HUES6 (cell line): ENCODE results near the gene DTNB.
"Not testable (repeated sequence)": the region's sequence is repeated elsewhere in the genome, so short reads cannot be mapped to it uniquely, and the experiment has no call there.

Experiments
- H3K27ac ChIP-seq: 2 replicates; pipeline ENCODE4 v1.7.0; 2013; ENCODE audit warnings: low read depth, mild to moderate bottlenecking, low read length, inconsistent platforms
- H3K27me3 ChIP-seq: 2 replicates; pipeline ENCODE4 v1.6.1; 2013; ENCODE audit warnings: low read length; ENCODE audit not compliant: control insufficient read depth, insufficient read depth
- H3K36me3 ChIP-seq: 2 replicates; pipeline ENCODE4 v1.6.1; 2013; ENCODE audit warnings: low read length; ENCODE audit not compliant: control insufficient read depth, insufficient read depth
- H3K4me1 ChIP-seq: 2 replicates; pipeline ENCODE4 v1.6.1; 2013; ENCODE audit warnings: low read length; ENCODE audit not compliant: control insufficient read depth, insufficient read depth
- H3K4me3 ChIP-seq: 2 replicates; pipeline ENCODE4 v1.5.1; 2013; ENCODE audit warnings: low read depth, low read length
- H3K9ac ChIP-seq: one replicate; pipeline ENCODE4 v1.6.1; 2013; ENCODE audit warnings: mild to moderate bottlenecking, low read length
- H3K9me3 ChIP-seq: 2 replicates; pipeline ENCODE4 v1.6.1; 2013; ENCODE audit warnings: low read depth, low read length; ENCODE audit not compliant: control insufficient read depth, insufficient read depth

DTNB gene

DNA sequence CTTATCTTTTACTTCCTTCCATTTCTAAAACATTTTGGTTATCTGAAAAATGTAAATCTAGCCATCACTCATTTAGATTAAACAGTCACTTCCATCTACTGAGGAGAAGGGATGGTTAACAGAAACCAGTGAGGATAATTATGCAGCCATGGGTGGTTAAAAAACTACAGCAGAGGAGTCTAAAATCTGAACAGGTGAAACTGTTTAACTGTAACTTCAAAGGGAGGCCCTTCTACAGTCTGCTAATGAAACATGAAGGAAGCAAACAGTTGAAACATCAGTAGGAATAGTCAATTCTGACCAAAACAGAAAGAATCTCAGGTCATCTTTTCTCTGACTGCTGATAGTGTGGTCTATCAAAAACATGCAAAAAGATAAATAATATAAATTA lies 71.0 kb downstream of the DTNB start:
- Histone ChIP-seq H3K9ac (no peak overlapping the region), H3K4me3 (no peak overlapping the region), H3K9me3 (no peaks in the 10 kb centered on the region), H3K36me3 (no peaks in the 10 kb centered on the region), H3K27me3 (no peaks in the 10 kb centered on the region), H3K27ac (no peak overlapping the region), H3K4me1 (no peaks in the 10 kb centered on the region)

DNA sequence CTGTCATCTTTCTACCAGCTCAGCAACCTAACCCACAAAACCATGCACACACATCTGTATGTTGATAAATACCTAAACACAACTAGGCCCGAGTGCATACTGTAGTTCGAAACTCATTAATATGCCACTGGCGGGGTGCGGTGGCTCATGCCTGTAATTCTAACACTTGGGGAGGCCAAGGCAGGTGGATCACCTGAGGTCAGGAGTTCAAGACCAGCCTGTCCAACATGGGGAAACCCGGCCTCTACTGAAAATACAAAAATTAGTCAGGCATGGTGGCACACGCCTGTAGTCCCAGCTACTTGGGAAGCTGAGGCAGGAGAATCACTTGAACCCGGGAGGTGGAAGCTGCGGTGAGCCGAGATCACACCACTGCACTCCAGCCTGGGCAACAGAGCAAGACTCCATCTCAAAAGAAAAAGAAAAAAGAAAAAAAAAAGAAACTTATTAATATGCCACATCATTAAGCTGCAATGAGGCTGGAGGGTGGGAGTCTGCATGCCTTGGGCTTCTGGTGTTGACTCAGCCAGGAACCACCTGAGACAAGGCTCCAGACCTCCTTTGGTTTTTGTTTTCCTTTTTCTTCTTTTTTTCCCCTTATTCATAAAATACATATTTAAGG lies 71.6 kb downstream of the DTNB start:
- H3K36me3 ChIP-seq, H3K4me1 ChIP-seq, H3K9me3 ChIP-seq, H3K9ac ChIP-seq, H3K4me3 ChIP-seq, H3K27me3 ChIP-seq, H3K27ac ChIP-seq: not testable (repeated sequence)

DNA sequence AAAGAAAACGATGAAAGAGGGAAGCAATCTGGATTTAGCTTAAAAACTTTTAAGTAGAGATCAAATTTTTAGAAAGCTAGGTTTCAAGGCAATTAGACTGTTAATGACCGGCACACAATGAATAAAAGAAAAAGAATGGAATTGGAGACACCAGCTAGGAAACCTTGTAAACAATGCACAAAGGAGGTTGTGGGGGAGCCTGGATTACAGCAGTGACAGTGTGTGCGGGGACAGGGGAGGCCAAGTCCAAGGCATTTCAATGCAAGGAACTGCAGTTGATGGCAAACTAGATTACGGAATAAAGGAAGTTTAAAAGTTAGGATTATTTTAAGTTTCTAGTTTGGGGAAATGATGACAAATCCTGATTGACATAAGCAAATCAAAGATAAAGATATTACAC lies 74.5 kb downstream of the DTNB start:
- Histone ChIP-seq H3K4me3 (no peak overlapping the region), H3K27ac (no peak overlapping the region), H3K9ac (no peak overlapping the region), H3K9me3 (no peaks in the 10 kb centered on the region), H3K4me1 (no peaks in the 10 kb centered on the region; the same call in 1 of the 2 replicates), H3K36me3 (no peaks in the 10 kb centered on the region), H3K27me3 (no peaks in the 10 kb centered on the region)

DNA sequence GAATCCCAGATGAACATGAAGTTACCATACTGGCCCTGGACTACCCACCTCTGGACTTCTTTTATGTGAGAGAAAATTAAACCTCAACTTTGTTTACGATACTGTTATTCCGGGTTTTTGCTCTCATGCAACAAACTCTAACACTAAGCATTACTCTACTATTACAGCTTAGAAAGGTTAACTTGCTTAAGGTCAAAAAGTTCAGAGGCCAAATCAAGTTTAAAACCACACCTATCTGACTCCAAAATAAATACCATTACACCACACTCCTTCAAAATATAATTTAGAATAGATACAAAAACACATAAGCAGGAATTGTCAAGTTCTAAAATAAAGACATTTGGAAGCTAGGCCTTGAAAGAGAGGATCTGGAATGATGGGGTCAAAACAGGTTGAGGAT lies 75.0 kb downstream of the DTNB start:
- Histone ChIP-seq H3K4me1 (no peaks in the 10 kb centered on the region; the same call in 1 of the 2 replicates), H3K9ac (no peak overlapping the region), H3K9me3 (no peaks in the 10 kb centered on the region), H3K27ac (no peak overlapping the region), H3K36me3 (no peaks in the 10 kb centered on the region), H3K4me3 (no peak overlapping the region), H3K27me3 (no peaks in the 10 kb centered on the region)

DNA sequence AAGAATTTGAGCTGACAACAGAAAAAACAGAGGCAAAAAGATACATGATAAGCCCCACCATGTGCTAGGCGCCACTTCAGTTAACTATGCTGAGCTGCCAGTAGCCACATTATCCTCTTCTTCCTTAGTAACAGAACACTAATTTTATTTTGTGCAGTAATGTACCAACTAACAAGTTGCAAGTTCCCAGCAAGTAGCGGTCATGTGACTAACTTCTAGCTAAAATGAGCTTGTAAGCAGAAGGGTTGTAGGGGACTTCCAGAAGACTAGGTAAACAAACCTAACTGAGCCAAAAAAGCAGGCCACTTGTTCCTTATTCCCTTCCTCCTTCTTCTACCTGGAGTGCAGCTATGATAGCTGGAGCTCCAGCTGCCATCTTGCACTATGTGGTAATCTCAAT lies 75.5 kb downstream of the DTNB start:
- Histone ChIP-seq H3K9ac (no peak overlapping the region), H3K27ac (no peak overlapping the region), H3K36me3 (no peaks in the 10 kb centered on the region), H3K27me3 (no peaks in the 10 kb centered on the region), H3K4me3 (no peak overlapping the region), H3K9me3 (no peaks in the 10 kb centered on the region), H3K4me1 (no peaks in the 10 kb centered on the region; the same call in 1 of the 2 replicates)

DNA sequence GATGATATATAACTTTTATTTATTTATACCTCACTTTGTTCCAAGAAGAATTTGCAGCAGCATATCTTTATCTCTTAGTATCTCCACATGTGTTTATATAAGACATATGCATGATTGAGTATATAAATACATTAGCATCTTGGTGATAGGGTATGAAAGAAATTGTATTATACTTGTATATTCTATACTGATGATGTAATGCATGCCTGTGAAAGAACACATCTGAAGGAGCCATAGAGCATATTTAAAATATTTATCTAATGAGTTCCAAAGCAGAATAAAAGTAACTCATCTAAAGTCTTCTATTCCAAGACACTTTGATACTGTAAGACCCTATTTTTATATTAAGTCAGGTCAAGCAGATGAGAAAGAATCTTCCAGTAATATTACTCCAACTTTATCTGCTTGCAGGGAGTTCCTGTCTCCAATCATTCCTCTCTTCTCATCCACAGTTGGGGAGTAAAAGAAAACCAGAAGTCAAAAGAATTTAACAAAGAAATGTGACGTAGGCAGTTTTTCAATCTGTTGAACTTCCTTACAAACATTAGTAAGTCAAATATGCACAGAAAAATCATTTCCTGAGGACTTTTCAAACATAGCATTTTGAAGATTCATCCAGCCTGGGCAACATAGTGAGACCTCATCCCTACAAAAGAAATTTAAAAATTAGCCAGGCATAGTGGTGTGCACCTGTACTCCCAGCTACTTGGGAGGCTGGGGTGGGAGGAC lies 76.7 kb downstream of the DTNB start:
- H3K9ac ChIP-seq = no peak overlapping the region
- H3K4me3 ChIP-seq = no peak overlapping the region
- H3K27me3 ChIP-seq = no peaks in the 10 kb centered on the region
- H3K36me3 ChIP-seq = no peaks in the 10 kb centered on the region
- no peaks in the 10 kb centered on the region; the same call in 1 of the 2 replicates for H3K4me1 ChIP-seq
- H3K9me3 ChIP-seq = no peaks in the 10 kb centered on the region
- H3K27ac ChIP-seq = no peak overlapping the region

DNA sequence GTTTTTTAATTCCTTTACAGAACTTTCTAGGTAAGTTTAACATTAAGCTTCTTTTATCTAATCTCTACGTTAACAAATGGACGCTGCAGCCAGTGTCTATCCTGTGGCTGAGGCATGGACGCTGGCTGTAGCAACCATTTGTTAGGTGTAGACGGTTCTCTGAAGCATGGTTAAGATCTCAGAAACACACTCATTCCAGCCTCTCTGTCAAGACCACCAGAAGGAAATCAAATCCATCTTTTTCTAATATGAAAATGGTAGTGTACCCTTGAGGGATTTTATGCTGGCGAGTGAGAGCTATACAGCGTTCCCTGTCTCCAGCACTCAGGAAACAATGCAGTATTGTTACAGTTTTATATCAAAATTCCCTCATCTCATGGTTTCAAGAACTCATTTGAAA lies 78.0 kb downstream of the DTNB start:
- H3K9ac ChIP-seq = no peak overlapping the region
- no peaks in the 10 kb centered on the region for H3K9me3 ChIP-seq
- H3K36me3 ChIP-seq = no peaks in the 10 kb centered on the region
- H3K27ac ChIP-seq = no peak overlapping the region
- H3K27me3 ChIP-seq = no peaks in the 10 kb centered on the region
- H3K4me1 ChIP-seq = no peaks in the 10 kb centered on the region; the same call in 1 of the 2 replicates
- no peak overlapping the region for H3K4me3 ChIP-seq

GRCh38 chr2:25594991-25595390 lies 78.4 kb downstream of the DTNB start:
- H3K27me3 ChIP-seq = no peaks in the 10 kb centered on the region
- no peaks in the 10 kb centered on the region for H3K36me3 ChIP-seq
- no peak overlapping the region for H3K9ac ChIP-seq
- no peak overlapping the region for H3K4me3 ChIP-seq
- no peaks in the 10 kb centered on the region for H3K9me3 ChIP-seq
- H3K27ac ChIP-seq = no peak overlapping the region
- no peaks in the 10 kb centered on the region; the same call in 1 of the 2 replicates for H3K4me1 ChIP-seq

DNA sequence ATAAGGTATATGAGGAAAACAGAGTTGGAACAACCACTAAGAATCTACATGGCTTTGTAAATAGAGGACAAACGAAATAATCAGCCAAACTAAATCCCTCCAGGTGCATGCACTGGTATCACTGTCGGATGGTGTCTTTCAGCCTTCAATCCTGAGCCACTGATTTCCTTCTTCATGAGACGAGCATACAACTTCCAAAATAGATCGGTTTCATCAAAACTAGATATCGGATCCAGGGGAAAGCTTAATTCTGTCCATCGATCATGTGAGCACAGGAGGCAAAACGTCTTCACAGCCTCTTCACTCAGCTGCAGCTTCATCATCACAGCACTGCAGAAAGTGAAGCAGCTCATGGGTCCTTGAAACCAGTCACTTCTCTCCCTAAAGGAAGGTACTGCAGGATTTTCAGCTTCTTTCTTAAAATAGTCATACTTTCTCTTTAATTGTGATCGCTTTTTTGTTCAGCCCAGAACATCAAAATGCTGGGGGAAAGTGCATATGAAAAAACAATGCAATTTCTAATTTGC lies 80.5 kb downstream of the DTNB start:
- no peak overlapping the region for H3K9ac ChIP-seq
- no peak overlapping the region for H3K27ac ChIP-seq

DNA sequence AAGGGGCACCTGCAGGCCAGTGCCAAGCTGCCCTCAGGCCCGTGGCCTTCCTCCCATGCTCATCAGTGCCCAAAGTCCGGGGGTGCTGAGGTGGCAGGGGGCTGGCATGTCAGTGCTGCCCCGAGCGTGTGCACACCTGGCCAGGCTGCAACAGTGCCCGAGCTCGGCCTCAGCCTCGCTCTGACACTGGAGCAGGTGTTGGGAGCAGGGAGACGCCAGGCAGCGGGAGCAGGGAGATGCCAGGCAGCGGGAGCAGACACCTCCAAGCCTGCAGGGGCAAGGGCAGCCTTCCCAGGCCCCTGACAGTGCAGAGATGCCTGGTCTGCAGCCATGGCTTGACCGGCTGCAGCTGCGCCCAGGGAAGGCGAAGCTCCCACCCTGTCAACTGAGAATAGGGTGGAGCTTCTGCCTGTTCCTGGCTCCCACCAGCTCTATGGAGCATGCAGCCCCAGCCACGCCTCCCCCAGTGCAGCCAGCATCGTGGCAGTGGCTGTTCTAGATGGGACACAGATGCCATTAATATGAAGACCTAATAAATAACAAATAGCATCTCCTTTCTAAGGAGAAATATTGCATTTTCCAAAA lies 82.4 kb downstream of the DTNB start:
- no peaks in the 10 kb centered on the region for H3K36me3 ChIP-seq
- peaks cover 10% of the 10 kb centered on the region for H3K4me1 ChIP-seq
- H3K9ac ChIP-seq = no peak overlapping the region
- no peaks in the 10 kb centered on the region for H3K9me3 ChIP-seq
- no peak overlapping the region for H3K27ac ChIP-seq
- H3K27me3 ChIP-seq = no peaks in the 10 kb centered on the region
- no peak overlapping the region for H3K4me3 ChIP-seq

More for the DNA sequence above, 80.5 kb downstream of the DTNB start:
- Histone ChIP-seq H3K4me1 (no peaks in the 10 kb centered on the region; the same call in 1 of the 2 replicates), H3K9me3 (no peaks in the 10 kb centered on the region), H3K27me3 (no peaks in the 10 kb centered on the region), H3K36me3 (no peaks in the 10 kb centered on the region), H3K4me3 (no peak overlapping the region)

DNA sequence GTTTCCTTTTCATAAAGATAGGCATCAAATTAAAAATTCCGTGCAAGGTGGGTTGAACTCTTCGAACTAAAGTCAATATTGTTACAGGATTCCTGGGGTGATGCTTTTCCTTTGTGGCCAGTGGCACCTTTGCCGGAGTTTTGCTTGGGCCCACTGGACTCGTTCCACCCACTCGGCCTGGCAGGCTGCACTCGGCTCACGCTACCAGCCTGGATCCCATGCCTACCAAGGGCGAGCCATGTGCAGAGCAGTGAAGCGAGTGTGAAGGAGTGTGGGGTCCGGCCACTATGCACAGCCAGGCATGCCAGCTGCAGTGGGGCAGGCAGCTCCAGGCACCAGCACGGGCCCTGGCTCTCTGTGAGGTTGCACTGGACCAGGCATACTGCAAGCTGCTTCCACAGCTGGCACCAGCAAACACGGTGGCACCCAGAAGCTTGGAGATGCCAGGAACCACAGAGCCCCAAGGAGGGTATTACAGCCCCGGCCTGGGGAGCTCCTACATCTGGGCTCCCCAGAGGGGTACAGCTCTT lies 83.6 kb downstream of the DTNB start:
- Histone ChIP-seq H3K9me3 (no peaks in the 10 kb centered on the region), H3K4me1 (peaks cover 15% of the 10 kb centered on the region), H3K4me3 (no peak overlapping the region), H3K27ac (no peak overlapping the region), H3K36me3 (no peaks in the 10 kb centered on the region), H3K27me3 (no peaks in the 10 kb centered on the region), H3K9ac (no peak overlapping the region)
